Loucy (cell line): Measurements from ENCODE around the gene PIGM.

Experiments used
- H2AFZ ChIP-seq: fragments of 200-600 bp; sonication (generic); 2 replicates; pipeline ENCODE4 v1.6.0; 2016; ENCODE audit warnings: antibody characterized with exemption, mild to moderate bottlenecking, low read length, moderate library complexity
- H3F3A ChIP-seq: fragments of 200-600 bp; 2 replicates; pipeline ENCODE4 v1.6.0; 2016; ENCODE audit warnings: antibody characterized with exemption, low read depth, mild to moderate bottlenecking
- H3K27me3 ChIP-seq: fragments of 200-600 bp; sonication (generic); 2 replicates; pipeline ENCODE4 v1.6.1; 2014; ENCODE audit warnings: low read length, mild to moderate bottlenecking; ENCODE audit not compliant: insufficient read depth, poor library complexity, severe bottlenecking
- H3K36me3 ChIP-seq: fragments of 200-600 bp; sonication (generic); 2 replicates; pipeline ENCODE4 v1.6.1; 2016; ENCODE audit warnings: low read length; ENCODE audit not compliant: insufficient read depth
- H3K4me1 ChIP-seq: fragments of 200-600 bp; sonication (generic); 2 replicates; pipeline ENCODE4 v1.5.1; 2014; ENCODE audit warnings: low read length, mild to moderate bottlenecking; ENCODE audit not compliant: insufficient read depth, poor library complexity, severe bottlenecking
- H3K4me2 ChIP-seq: fragments of 200-600 bp; sonication (generic); 2 replicates; pipeline ENCODE4 v1.6.0; 2014; ENCODE audit warnings: antibody characterized with exemption, low read length, low read depth, mild to moderate bottlenecking; ENCODE audit not compliant: poor library complexity, severe bottlenecking
- H3K4me3 ChIP-seq: fragments of 200-600 bp; sonication (generic); 2 replicates; pipeline ENCODE4 v1.5.1; 2014; ENCODE audit warnings: low read length, mild to moderate bottlenecking, mixed read lengths; ENCODE audit not compliant: poor library complexity, severe bottlenecking
- H3K79me2 ChIP-seq: fragments of 200-600 bp; sonication (generic); 2 replicates; pipeline ENCODE4 v1.6.1; 2014; ENCODE audit warnings: low read length; ENCODE audit not compliant: insufficient read depth
- H3K9ac ChIP-seq: fragments of 200-600 bp; sonication (generic); 2 replicates; pipeline ENCODE4 v1.6.0; 2014; ENCODE audit warnings: mild to moderate bottlenecking, low read depth, low read length, moderate library complexity; ENCODE audit not compliant: poor library complexity, severe bottlenecking
- H3K9me2 ChIP-seq: fragments of 200-600 bp; sonication (generic); replicated peaks from 2 replicates; pipeline ENCODE4 v1.6.1; 2016; ENCODE audit warnings: low read depth, low read length, mixed read lengths
- H3K9me3 ChIP-seq: fragments of 200-600 bp; sonication (generic); 2 replicates; pipeline ENCODE4 v1.6.1; 2014; ENCODE audit warnings: mild to moderate bottlenecking, antibody characterized with exemption, low read length, low read depth; ENCODE audit not compliant: insufficient read depth
- H4K20me1 ChIP-seq: fragments of 200-600 bp; sonication (generic); 2 replicates; pipeline ENCODE4 v1.6.0; 2014; ENCODE audit warnings: antibody characterized with exemption, low read length, mild to moderate bottlenecking; ENCODE audit not compliant: insufficient read depth, poor library complexity, severe bottlenecking
- EZH2phosphoT487 ChIP-seq: fragments of 200-600 bp; IDR thresholded peaks from 2 replicates; pipeline ENCODE4 v1.6.1; 2018; ENCODE audit warnings: antibody characterized with exemption, mild to moderate bottlenecking, moderate library complexity, borderline replicate concordance
- TF ChIP-seq, protein P1 (sequence below): fragments of 200-600 bp; sonication (generic); conservative IDR thresholded peaks from 2 replicates; pipeline ENCODE4 v1.5.1; 2014; ENCODE audit warnings: mild to moderate bottlenecking, antibody characterized with exemption, low read length

The PIGM gene

DNA sequence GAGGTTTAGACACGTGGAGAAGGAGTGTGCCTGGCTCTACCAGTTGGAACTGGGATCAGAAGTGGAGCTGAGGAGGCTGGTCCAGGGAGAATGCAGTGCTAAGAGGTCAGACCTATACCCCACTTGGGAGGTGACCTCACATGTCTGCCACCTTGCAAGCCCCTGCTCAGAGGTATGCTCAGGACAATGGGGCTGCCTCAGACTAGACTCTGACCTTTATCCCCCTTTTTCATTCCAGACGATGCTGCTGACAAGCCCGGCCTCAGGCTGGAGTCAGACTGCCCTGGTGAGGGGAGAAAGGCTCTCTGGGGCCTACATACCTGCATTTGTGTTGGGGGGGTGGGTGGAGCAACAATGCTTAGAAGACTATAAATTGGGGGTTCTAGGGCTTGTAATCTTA lies 33.0 kb upstream of the PIGM start:
- no peaks in the 10 kb centered on the region for H4K20me1 ChIP-seq
- no peak overlapping the region for H2AFZ ChIP-seq
- H3K9me3 ChIP-seq, result no peaks in the 10 kb centered on the region
- H3K4me2 ChIP-seq, result no peak overlapping the region
- TF ChIP-seq, protein P1, sequence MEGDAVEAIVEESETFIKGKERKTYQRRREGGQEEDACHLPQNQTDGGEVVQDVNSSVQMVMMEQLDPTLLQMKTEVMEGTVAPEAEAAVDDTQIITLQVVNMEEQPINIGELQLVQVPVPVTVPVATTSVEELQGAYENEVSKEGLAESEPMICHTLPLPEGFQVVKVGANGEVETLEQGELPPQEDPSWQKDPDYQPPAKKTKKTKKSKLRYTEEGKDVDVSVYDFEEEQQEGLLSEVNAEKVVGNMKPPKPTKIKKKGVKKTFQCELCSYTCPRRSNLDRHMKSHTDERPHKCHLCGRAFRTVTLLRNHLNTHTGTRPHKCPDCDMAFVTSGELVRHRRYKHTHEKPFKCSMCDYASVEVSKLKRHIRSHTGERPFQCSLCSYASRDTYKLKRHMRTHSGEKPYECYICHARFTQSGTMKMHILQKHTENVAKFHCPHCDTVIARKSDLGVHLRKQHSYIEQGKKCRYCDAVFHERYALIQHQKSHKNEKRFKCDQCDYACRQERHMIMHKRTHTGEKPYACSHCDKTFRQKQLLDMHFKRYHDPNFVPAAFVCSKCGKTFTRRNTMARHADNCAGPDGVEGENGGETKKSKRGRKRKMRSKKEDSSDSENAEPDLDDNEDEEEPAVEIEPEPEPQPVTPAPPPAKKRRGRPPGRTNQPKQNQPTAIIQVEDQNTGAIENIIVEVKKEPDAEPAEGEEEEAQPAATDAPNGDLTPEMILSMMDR, result no peak
- no peak for TF ChIP-seq EZH2phosphoT487
- no peaks in the 10 kb centered on the region for H3K79me2 ChIP-seq
- H3F3A ChIP-seq, result no peaks in the 10 kb centered on the region
- no peaks in the 10 kb centered on the region for H3K4me1 ChIP-seq
- no peak overlapping the region for H3K4me3 ChIP-seq
- H3K9me2 ChIP-seq, result no peaks in the 10 kb centered on the region
- no peaks in the 10 kb centered on the region for H3K27me3 ChIP-seq
- no peak overlapping the region for H3K9ac ChIP-seq
- no peaks in the 10 kb centered on the region for H3K36me3 ChIP-seq

DNA sequence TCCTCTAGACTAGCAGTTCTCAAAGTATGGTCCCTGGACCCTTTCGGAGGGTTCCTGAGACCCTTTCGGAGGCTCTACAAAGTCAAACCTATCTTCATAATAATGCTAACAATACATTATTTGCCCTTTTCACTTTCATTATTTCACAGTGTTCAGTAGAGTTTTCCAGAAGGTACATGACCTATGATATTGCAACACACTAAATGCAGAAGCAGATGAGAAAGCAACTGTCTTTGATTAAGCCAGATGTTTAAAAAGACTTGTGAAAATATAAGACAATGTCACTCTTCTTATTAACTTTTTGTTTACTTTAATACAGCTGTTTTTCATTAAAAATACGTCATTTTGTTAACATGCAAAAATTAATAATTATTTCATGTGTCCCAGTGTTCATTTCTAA lies 32.4 kb upstream of the PIGM start:
- Histone ChIP-seq H3K4me3 (no peak overlapping the region), H3K4me1 (no peaks in the 10 kb centered on the region), H3K4me2 (no peak overlapping the region), H3K36me3 (no peaks in the 10 kb centered on the region), H3K9me2 (no peaks in the 10 kb centered on the region), H3K9me3 (no peaks in the 10 kb centered on the region), H2AFZ (no peak overlapping the region), H3K27me3 (no peaks in the 10 kb centered on the region), H3K79me2 (no peaks in the 10 kb centered on the region), H3F3A (no peaks in the 10 kb centered on the region), H3K9ac (no peak overlapping the region), H4K20me1 (no peaks in the 10 kb centered on the region)
- TF ChIP-seq, protein P1, result no peak
- no peak for TF ChIP-seq EZH2phosphoT487

DNA sequence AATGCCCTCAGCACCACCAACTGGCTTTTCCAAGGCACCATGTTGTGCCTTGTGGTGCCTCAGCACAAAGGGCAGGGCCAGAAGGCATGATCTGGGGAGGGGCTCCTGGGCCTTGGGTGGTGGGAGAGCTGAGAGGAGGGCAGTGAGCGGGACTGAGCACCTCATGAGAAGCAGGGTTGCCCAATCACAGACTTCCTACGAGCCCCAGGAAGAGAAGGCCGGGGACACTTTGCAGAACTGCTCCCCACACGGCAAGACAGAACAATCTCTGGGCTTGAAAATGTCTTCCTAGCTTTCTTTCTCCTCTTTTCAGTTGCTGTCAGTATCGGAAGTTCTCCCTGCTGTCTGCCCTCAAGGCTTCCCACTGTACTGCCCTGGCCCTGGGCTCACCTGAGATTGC lies 31.4 kb upstream of the PIGM start:
- H2AFZ ChIP-seq, result no peak overlapping the region
- H3K27me3 ChIP-seq, result no peaks in the 10 kb centered on the region
- H3K79me2 ChIP-seq, result no peaks in the 10 kb centered on the region
- no peak overlapping the region for H3K4me2 ChIP-seq
- H3K9ac ChIP-seq, result no peak overlapping the region
- no peaks in the 10 kb centered on the region for H3K36me3 ChIP-seq
- H3K9me2 ChIP-seq, result no peaks in the 10 kb centered on the region
- no peaks in the 10 kb centered on the region for H3K9me3 ChIP-seq
- no peak overlapping the region for H3K4me3 ChIP-seq
- H3F3A ChIP-seq, result no peaks in the 10 kb centered on the region
- H3K4me1 ChIP-seq, result no peaks in the 10 kb centered on the region
- no peak for TF ChIP-seq EZH2phosphoT487
- TF ChIP-seq, protein P1, result no peak
- no peaks in the 10 kb centered on the region for H4K20me1 ChIP-seq
